Loucy (cell line): ENCODE results near the gene RGS12.

Experiments used
- H2AFZ ChIP-seq: fragments of 200-600 bp; sonication (generic); 2 replicates; pipeline ENCODE4 v1.6.0; 2016; ENCODE audit warnings: antibody characterized with exemption, mild to moderate bottlenecking, low read length, moderate library complexity
- H3F3A ChIP-seq: fragments of 200-600 bp; 2 replicates; pipeline ENCODE4 v1.6.0; 2016; ENCODE audit warnings: antibody characterized with exemption, low read depth, mild to moderate bottlenecking
- H3K27me3 ChIP-seq: fragments of 200-600 bp; sonication (generic); 2 replicates; pipeline ENCODE4 v1.6.1; 2014; ENCODE audit warnings: low read length, mild to moderate bottlenecking; ENCODE audit not compliant: insufficient read depth, poor library complexity, severe bottlenecking
- H3K36me3 ChIP-seq: fragments of 200-600 bp; sonication (generic); 2 replicates; pipeline ENCODE4 v1.6.1; 2016; ENCODE audit warnings: low read length; ENCODE audit not compliant: insufficient read depth
- H3K4me1 ChIP-seq: fragments of 200-600 bp; sonication (generic); 2 replicates; pipeline ENCODE4 v1.5.1; 2014; ENCODE audit warnings: low read length, mild to moderate bottlenecking; ENCODE audit not compliant: insufficient read depth, poor library complexity, severe bottlenecking
- H3K4me2 ChIP-seq: fragments of 200-600 bp; sonication (generic); 2 replicates; pipeline ENCODE4 v1.6.0; 2014; ENCODE audit warnings: antibody characterized with exemption, low read length, low read depth, mild to moderate bottlenecking; ENCODE audit not compliant: poor library complexity, severe bottlenecking
- H3K4me3 ChIP-seq: fragments of 200-600 bp; sonication (generic); 2 replicates; pipeline ENCODE4 v1.5.1; 2014; ENCODE audit warnings: low read length, mild to moderate bottlenecking, mixed read lengths; ENCODE audit not compliant: poor library complexity, severe bottlenecking
- H3K79me2 ChIP-seq: fragments of 200-600 bp; sonication (generic); 2 replicates; pipeline ENCODE4 v1.6.1; 2014; ENCODE audit warnings: low read length; ENCODE audit not compliant: insufficient read depth
- H3K9ac ChIP-seq: fragments of 200-600 bp; sonication (generic); 2 replicates; pipeline ENCODE4 v1.6.0; 2014; ENCODE audit warnings: mild to moderate bottlenecking, low read depth, low read length, moderate library complexity; ENCODE audit not compliant: poor library complexity, severe bottlenecking
- H3K9me2 ChIP-seq: fragments of 200-600 bp; sonication (generic); replicated peaks from 2 replicates; pipeline ENCODE4 v1.6.1; 2016; ENCODE audit warnings: low read depth, low read length, mixed read lengths
- H3K9me3 ChIP-seq: fragments of 200-600 bp; sonication (generic); 2 replicates; pipeline ENCODE4 v1.6.1; 2014; ENCODE audit warnings: mild to moderate bottlenecking, antibody characterized with exemption, low read length, low read depth; ENCODE audit not compliant: insufficient read depth
- H4K20me1 ChIP-seq: fragments of 200-600 bp; sonication (generic); 2 replicates; pipeline ENCODE4 v1.6.0; 2014; ENCODE audit warnings: antibody characterized with exemption, low read length, mild to moderate bottlenecking; ENCODE audit not compliant: insufficient read depth, poor library complexity, severe bottlenecking
- EZH2phosphoT487 ChIP-seq: fragments of 200-600 bp; IDR thresholded peaks from 2 replicates; pipeline ENCODE4 v1.6.1; 2018; ENCODE audit warnings: antibody characterized with exemption, mild to moderate bottlenecking, moderate library complexity, borderline replicate concordance
- TF ChIP-seq, protein P1 (sequence below): fragments of 200-600 bp; sonication (generic); conservative IDR thresholded peaks from 2 replicates; pipeline ENCODE4 v1.5.1; 2014; ENCODE audit warnings: mild to moderate bottlenecking, antibody characterized with exemption, low read length

RGS12 gene

DNA sequence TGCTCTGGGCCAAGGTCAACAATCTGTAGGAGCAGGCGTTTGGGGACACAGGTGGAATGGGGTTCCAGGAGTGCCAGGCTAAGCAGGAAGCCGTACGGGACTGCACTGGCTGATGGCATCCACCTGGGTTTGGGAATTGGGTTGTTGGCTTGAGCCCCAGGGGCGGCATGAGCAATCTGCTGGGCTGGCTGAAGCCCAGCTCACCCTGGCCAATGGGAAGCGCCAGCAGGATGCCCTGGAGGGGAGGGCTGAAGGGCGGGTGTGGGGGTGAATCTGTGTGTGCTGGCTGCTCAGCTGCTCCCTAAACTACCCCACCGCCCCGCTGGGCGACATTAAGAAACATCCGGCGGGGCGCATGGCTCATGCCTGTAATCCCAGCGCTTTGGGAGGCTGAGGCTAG is 8.9 kb upstream of the RGS12 start:
- no peak overlapping the region for H3K4me3 ChIP-seq
- no peaks in the 10 kb centered on the region for H3K36me3 ChIP-seq
- no peaks in the 10 kb centered on the region for H3K9me3 ChIP-seq
- H3K27me3 ChIP-seq = no peaks in the 10 kb centered on the region
- no peaks in the 10 kb centered on the region for H3F3A ChIP-seq
- H3K4me2 ChIP-seq = no peak overlapping the region
- no peak for TF ChIP-seq EZH2phosphoT487
- TF ChIP-seq, protein P1, sequence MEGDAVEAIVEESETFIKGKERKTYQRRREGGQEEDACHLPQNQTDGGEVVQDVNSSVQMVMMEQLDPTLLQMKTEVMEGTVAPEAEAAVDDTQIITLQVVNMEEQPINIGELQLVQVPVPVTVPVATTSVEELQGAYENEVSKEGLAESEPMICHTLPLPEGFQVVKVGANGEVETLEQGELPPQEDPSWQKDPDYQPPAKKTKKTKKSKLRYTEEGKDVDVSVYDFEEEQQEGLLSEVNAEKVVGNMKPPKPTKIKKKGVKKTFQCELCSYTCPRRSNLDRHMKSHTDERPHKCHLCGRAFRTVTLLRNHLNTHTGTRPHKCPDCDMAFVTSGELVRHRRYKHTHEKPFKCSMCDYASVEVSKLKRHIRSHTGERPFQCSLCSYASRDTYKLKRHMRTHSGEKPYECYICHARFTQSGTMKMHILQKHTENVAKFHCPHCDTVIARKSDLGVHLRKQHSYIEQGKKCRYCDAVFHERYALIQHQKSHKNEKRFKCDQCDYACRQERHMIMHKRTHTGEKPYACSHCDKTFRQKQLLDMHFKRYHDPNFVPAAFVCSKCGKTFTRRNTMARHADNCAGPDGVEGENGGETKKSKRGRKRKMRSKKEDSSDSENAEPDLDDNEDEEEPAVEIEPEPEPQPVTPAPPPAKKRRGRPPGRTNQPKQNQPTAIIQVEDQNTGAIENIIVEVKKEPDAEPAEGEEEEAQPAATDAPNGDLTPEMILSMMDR = no peak
- no peaks in the 10 kb centered on the region for H4K20me1 ChIP-seq
- no peaks in the 10 kb centered on the region for H3K9me2 ChIP-seq
- H3K4me1 ChIP-seq = no peaks in the 10 kb centered on the region
- no peak overlapping the region for H2AFZ ChIP-seq
- no peak overlapping the region for H3K9ac ChIP-seq
- no peaks in the 10 kb centered on the region for H3K79me2 ChIP-seq

DNA sequence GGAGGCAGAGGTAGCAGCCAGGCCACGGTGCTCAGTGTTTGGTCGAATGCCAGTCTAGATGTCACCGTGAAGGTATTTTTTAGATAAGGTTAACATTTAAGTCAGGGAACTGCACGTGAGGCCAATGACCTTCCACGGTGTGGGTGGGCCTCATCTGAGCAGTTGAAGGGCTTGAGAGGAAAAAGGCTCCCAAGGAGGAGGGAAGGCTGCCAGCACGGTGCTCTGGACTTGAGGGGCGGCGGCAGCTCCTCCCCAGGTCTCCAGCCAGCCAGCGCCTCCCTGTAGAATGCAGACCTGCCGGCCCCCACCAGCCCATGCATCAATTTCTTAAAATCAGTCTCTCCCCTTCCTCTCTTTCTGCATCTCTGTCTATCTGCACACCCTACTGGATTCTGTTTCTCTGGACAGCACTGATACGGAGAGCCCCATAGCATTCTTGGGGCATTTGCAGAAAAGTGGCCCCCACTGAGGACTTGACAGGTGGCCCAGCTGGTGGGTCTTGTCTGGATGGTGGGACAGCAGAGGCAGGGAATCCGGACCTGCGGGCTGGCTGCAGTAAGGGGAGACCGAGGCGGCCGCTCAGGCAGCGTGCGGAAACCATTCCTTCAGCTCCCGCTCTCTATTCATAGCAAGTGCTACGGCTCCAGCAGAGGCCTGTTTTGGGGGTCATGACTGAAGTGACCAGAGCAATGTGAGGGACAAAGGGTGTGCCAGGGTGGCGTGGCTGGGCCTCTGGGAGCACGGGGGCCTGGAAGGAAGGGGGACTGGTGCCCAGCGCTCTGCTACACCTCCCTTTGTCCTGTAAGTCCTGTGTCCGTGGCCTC is 7.9 kb upstream of the RGS12 start:
- H3K27me3 ChIP-seq = no peaks in the 10 kb centered on the region
- no peaks in the 10 kb centered on the region for H3K4me1 ChIP-seq
- TF ChIP-seq EZH2phosphoT487 = no peak
- TF ChIP-seq, protein P1 = no peak
- H3K9me2 ChIP-seq = no peaks in the 10 kb centered on the region
- no peak overlapping the region for H3K9ac ChIP-seq
- no peaks in the 10 kb centered on the region for H4K20me1 ChIP-seq
- H2AFZ ChIP-seq = no peak overlapping the region
- H3K4me3 ChIP-seq = no peak overlapping the region
- no peak overlapping the region for H3K4me2 ChIP-seq
- no peaks in the 10 kb centered on the region for H3K79me2 ChIP-seq
- H3K9me3 ChIP-seq = no peaks in the 10 kb centered on the region
- H3F3A ChIP-seq = no peaks in the 10 kb centered on the region
- no peaks in the 10 kb centered on the region for H3K36me3 ChIP-seq

DNA sequence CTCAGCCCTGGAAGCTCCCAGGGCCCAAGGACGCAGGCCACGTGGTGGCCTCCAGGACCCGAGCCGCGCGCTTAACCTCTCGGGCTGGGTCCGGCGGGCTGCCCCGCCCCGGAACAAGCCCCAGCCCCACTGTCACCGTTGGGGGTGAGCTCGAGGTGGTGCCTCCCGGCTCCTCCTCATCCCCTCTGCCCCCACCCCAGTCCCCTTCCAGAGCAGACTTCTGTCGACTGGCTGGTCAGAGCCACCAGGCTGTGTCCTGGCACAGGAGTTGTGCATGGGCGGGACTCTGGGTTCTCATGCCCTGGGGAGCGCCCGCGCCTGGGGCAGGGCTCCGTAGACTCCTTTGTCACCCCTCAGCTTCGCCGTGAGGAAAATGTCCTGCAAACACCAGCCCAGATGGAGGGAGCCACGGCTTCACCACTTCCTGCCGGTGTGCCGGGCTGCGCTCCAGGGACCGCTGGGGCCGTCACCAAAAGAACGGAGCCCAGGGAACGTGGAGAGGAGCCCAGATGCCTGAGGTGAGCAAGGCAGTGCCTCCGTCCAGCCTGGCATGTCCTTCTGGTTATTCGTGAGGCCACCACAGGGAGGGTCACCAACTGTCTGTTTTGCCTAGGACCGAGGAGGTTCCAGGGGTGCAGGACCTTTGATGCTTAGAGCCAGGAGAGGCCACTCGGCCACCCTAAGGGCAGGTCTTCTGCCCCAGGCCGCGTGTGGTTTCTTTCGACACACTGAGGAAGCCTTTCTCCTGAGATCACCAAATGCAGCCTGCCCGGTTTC is 7.1 kb upstream of the RGS12 start:
- no peak overlapping the region for H3K9ac ChIP-seq
- TF ChIP-seq EZH2phosphoT487 = no peak
- TF ChIP-seq, protein P1 = no peak
- H3F3A ChIP-seq = no peaks in the 10 kb centered on the region
- H3K4me2 ChIP-seq = no peak overlapping the region
- no peaks in the 10 kb centered on the region for H3K4me1 ChIP-seq
- no peak overlapping the region for H3K4me3 ChIP-seq
- no peaks in the 10 kb centered on the region for H3K27me3 ChIP-seq
- no peaks in the 10 kb centered on the region for H4K20me1 ChIP-seq
- no peaks in the 10 kb centered on the region for H3K9me2 ChIP-seq
- H3K36me3 ChIP-seq = no peaks in the 10 kb centered on the region
- no peak overlapping the region for H2AFZ ChIP-seq
- no peaks in the 10 kb centered on the region for H3K79me2 ChIP-seq
- H3K9me3 ChIP-seq = no peaks in the 10 kb centered on the region
